ENCODE measurements around the gene ABCB10.
"Not testable (repeated sequence)": the region's sequence is repeated elsewhere in the genome, so short reads cannot be mapped to it uniquely, and the experiment has no call there.

Gene ABCB10

GRCh38 chr1:229578168-229579058 is 19.9 kb upstream of the ABCB10 start:
- H3K4me3 ChIP-seq (ENCODE audit: low read length): no peak overlapping the region
- DNase-seq (ENCODE audit: low read depth, low spot score): no peak

GRCh38 chr1:229574679-229575442 is 16.4 kb upstream of the ABCB10 start:
- no peak overlapping the region for H3K4me3 ChIP-seq (ENCODE audit: low read length)
- no peak for DNase-seq (ENCODE audit: low read depth, low spot score)

- H3K4me3 ChIP-seq (ENCODE audit: low read length): no peak overlapping the region
- DNase-seq (ENCODE audit: low read depth, low spot score): no peak
These were observed 13.8 kb upstream of the ABCB10 start for GRCh38 chr1:229572286-229572685.

GRCh38 chr1:229570891-229571516 is 12.5 kb upstream of the ABCB10 start:
- DNase-seq (ENCODE audit: low read depth, low spot score): no peak

GRCh38 chr1:229570305-229570704 is 11.8 kb upstream of the ABCB10 start:
- no peak for DNase-seq (ENCODE audit: low read depth, low spot score)
- no peak overlapping the region for H3K4me3 ChIP-seq (ENCODE audit: low read length)

More at GRCh38 chr1:229570891-229571516, 12.5 kb upstream of the ABCB10 start:
- H3K4me3 ChIP-seq (ENCODE audit: low read length): no peak overlapping the region

- no peak for DNase-seq (ENCODE audit: low read depth, low spot score)
- no peak overlapping the region for H3K4me3 ChIP-seq (ENCODE audit: low read length)
These were observed 8.8 kb upstream of the ABCB10 start for GRCh38 chr1:229567109-229567868.

GRCh38 chr1:229563701-229564100 is 5.2 kb upstream of the ABCB10 start:
- no peak overlapping the region for H3K4me3 ChIP-seq (ENCODE audit: low read length)
- no peak for DNase-seq (ENCODE audit: low read depth, low spot score)

GRCh38 chr1:229563241-229563640 is 4.7 kb upstream of the ABCB10 start:
- H3K4me3 ChIP-seq (ENCODE audit: low read length): no peak overlapping the region
- DNase-seq (ENCODE audit: low read depth, low spot score): no peak

- H3K4me3 ChIP-seq (ENCODE audit: low read length): no peak overlapping the region
- DNase-seq (ENCODE audit: low read depth, low spot score): no peak
These were observed 4.2 kb upstream of the ABCB10 start for GRCh38 chr1:229562686-229563085.

GRCh38 chr1:229561141-229561540 is 2.6 kb upstream of the ABCB10 start:
- no peak for DNase-seq (ENCODE audit: low read depth, low spot score)

GRCh38 chr1:229560124-229560523 is 1.6 kb upstream of the ABCB10 start:
- H3K4me3 ChIP-seq (ENCODE audit: low read length); DNase-seq (ENCODE audit: low read depth, low spot score): not testable (repeated sequence)

More at GRCh38 chr1:229561141-229561540, 2.6 kb upstream of the ABCB10 start:
- H3K4me3 ChIP-seq (ENCODE audit: low read length): no peak overlapping the region

- DNase-seq (ENCODE audit: low read depth, low spot score): not testable (repeated sequence)
- peak overlapping the region; percentile 69 for H3K4me3 ChIP-seq (ENCODE audit: low read length)
These were observed 862 bp upstream of the ABCB10 start for GRCh38 chr1:229559336-229559801.

- H3K4me3 ChIP-seq (ENCODE audit: low read length): peak overlapping the region; percentile 69
- no peak for DNase-seq (ENCODE audit: low read depth, low spot score)
These were observed 543 bp downstream of the ABCB10 start for GRCh38 chr1:229557913-229558414.

GRCh38 chr1:229557200-229557850 is 1.2 kb downstream of the ABCB10 start:
- H3K4me3 ChIP-seq (ENCODE audit: low read length): peak overlapping the region; percentile 69
- no peak for DNase-seq (ENCODE audit: low read depth, low spot score)

- H3K4me3 ChIP-seq (ENCODE audit: low read length): peak overlapping the region; percentile 23
- DNase-seq (ENCODE audit: low read depth, low spot score): peak; percentile 66
These were observed 3.5 kb downstream of the ABCB10 start for GRCh38 chr1:229554886-229555621.

GRCh38 chr1:229553621-229554130 is 4.8 kb downstream of the ABCB10 start:
- H3K4me3 ChIP-seq (ENCODE audit: low read length): no peak overlapping the region
- DNase-seq (ENCODE audit: low read depth, low spot score): no peak

- DNase-seq (ENCODE audit: low read depth, low spot score): no peak
- no peak overlapping the region for H3K4me3 ChIP-seq (ENCODE audit: low read length)
These were observed 5.8 kb downstream of the ABCB10 start for GRCh38 chr1:229552732-229553131.

Data from Jurkat, Clone E6-1 (cell line).